ENCODE measurements around the gene PPP6R2.
"Not testable (repeated sequence)": the region's sequence is repeated elsewhere in the genome, so short reads cannot be mapped to it uniquely, and the experiment has no call there.

The PPP6R2 gene

GRCh38 chr22:50406416-50407170, 63.5 kb downstream of the PPP6R2 start:
- DNase-seq = no peak

- DNase-seq = no peak
Observed at GRCh38 chr22:50408311-50408710, 65.2 kb downstream of the PPP6R2 start.

GRCh38 chr22:50408954-50409353, 65.8 kb downstream of the PPP6R2 start:
- DNase-seq = not testable (repeated sequence)

DNA sequence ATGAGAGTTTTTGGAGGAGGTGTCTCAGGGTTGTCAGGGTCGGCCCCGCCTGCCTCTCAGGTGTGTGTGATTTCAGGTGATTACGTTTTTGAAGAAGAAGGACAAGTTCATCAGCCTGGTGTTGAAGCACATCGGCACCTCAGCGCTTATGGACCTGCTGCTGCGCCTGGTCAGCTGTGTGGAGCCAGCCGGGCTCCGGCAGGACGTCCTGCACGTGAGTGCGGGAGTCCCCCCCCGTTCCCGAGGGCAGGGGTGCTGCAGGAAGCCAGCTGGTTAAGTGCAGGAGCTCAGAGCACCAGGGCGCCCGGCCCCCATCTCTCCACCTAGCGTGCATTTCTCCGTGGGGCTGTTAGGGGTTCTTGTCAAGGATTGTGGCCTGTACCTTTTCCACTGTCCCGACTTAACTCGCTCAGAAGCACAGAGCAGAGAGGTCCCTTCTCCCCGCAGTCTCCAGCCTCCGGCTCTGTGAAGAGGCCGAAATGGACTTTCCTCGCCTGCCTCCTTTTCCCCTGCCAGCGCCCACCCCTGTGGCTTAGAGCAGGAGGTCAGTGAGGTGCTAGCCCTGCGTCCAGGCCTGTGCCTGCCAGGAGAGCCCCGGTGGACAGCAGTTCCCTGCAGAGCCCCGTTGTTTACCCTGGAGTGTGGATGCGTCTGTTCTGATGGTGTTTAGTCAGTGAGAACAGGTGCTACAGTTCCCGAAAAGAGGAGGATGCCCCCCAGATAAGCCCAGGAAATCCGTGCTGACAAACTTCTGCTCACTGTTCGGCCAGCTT, 71.5 kb downstream of the PPP6R2 start:
- no peak for DNase-seq

DNA sequence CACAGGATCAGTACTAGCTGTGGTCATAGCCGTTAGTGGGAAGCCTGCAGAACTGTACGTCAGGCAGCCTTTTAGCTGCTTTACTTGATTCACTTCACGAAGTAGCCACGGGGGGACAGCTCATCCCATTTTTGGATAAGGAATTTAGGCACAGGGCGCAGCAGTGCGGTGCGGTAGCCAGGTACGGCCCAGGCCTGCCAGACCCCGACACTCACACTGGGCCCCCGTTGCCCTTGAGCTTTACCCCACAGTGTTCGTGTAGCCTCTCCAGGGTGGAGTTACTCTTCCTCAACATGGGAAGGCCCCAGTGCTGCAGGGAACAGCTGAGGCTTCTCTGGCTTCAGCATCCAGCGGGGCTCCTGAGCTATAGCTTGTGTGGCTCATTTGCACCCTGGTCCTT, 72.3 kb downstream of the PPP6R2 start:
- DNase-seq = no peak

DNA sequence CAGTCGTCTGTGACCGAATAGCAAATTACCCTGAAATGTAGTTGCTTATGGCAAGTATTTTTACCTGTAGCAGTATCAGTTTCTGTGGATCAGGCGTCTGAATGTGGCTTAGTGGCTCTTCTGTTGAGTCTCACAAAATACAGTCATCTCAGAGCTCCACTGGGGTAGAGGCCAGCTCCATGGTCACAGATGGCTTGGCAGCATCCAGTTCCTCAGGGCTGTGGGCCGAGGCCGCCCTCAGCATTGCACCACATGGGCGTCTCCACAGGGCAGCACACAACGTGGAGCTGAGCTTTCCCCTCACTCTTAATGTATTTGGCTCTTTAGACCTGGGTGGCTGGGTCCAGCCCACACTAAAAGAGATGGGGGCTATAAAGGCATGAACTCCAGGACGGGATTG, 73.9 kb downstream of the PPP6R2 start:
- DNase-seq = no peak

DNA sequence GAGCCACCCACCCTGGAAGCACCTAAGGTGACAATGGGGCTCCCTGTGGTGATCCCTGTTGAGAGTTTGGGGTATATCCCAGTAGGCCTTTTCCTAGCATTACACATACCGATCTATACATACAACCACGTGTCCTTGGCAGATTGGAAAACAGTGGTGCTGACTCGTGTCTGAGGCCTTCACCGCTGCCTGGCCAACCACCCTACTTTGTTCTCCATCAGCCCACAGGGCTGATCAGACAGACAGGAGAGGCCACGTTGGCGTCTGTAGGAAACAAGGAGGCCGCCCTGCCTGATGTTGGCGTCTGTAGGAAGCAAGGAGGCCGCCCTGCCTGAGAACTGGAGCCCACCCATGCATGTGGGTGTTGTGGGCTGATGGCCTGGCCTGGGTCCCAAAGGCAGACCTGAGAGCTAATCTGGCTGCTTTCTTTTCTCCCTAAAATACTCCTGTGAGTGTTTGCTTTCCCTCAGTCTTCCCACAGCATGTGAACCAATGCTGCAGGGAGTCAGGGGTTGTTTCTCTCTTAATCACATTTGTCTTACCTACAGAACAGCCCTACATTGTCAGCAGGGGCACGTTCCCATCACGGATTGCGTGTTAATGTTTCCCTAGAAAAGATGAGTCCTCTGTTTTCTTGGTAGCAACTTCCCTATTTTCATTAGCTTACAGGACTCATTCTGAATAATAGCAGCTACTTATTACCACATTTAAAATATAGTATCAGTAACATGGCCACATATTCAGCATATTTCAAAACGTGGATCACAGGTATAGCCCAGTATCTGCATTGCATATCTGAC, 74.5 kb downstream of the PPP6R2 start:
- DNase-seq = no peak

DNA sequence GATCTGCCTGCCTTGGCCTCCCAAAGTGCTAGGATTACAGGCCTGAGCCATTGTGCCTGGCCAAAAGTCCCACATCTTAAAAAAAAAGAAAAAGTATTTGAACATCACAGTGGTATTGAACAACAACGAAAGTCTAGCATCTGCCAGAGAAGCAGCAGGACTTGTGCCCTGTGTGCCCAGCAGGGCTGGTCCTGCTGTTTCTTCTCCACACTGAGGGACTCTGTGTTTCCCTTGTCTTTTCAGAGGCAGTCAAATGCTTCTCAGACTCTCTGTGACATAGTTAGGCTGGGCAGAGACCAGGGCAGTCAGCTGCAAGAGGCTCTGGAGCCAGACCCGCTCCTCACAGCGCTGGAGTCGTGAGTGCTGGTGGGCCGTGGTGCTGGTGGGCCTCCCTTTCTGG, 75.5 kb downstream of the PPP6R2 start:
- no peak for DNase-seq

DNA sequence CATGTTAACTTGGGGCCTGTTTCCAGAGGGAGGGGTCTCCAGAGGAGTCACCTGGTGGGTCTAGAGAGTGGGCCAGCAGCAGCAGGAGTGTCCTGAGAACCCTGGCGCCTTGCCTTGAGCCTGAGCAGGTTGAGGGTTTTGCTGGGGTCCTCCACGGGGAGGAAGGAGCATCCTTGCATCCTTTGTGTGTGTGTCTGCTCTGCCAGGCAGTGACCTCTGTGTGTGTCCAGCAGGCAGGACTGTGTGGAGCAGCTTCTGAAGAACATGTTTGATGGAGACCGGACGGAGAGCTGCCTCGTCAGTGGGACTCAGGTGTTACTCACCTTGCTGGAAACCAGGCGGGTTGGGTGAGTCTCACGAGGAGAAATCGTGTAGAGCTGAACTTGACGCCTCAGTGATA, 76.0 kb downstream of the PPP6R2 start:
- DNase-seq = no peak

GRCh38 chr22:50420015-50420414, 76.9 kb downstream of the PPP6R2 start:
- no peak for DNase-seq

DNA sequence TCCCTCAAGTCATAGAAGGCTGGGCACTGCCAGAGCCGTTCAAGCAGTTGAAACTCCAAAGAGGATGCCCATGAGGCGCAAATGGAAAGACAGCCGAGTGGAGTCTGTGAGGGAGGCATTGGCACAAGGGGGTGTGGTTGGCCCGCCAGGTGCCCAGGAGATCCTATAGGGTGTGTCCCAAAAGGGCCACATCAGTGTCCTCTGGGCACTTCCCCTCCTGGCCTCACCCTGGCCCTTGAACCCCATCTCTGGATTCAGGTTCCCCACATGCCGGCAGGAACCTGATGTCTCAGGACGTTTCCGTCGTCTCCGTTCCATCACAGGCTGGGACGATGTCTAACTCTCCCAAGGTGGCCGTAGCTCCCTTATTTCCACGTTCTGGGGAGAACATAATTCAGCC, 77.5 kb downstream of the PPP6R2 start:
- no peak for DNase-seq

GRCh38 chr22:50422046-50422445, 78.9 kb downstream of the PPP6R2 start:
- DNase-seq = no peak

DNA sequence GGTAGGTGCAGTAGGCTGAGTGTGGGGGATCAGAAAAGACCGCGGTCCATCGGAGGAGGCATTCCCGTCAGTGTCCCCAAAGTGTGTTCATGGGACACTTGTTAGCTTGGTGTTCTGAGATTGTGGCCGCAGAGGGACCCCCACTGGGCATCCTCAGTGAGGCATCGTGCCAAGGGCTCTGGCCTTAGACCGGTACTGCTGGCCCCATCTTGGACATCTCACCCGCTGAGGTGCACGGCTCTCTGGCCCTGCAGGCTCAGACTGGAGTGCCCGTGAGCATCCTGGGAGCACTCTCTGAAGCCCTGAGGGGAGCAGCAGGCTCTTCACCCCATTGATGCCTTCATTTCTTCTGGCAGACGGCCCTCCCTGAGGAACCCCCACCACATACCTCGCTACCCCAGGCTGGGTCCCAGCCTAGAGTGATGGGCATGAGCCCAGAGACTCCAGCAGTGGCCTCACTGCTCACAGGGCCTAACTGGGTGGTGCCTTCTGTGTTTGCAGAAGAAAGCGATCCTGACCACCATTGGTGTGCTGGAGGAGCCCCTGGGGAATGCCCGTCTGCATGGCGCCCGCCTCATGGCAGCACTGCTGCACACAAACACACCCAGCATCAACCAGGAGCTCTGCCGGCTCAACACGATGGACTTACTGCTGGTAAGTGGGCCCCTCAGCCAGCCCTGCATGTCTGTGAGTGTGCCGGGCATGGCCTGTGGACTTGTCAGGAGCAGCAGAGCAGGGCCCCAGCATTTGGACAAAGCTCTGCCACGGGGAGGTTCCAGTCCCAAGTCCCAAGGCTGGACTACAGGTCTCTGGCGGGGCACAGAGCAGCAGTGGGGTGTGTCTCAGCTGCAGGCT, 80.1 kb downstream of the PPP6R2 start:
- no peak for DNase-seq

GRCh38 chr22:50423956-50424355, 80.8 kb downstream of the PPP6R2 start:
- no peak for DNase-seq

DNA sequence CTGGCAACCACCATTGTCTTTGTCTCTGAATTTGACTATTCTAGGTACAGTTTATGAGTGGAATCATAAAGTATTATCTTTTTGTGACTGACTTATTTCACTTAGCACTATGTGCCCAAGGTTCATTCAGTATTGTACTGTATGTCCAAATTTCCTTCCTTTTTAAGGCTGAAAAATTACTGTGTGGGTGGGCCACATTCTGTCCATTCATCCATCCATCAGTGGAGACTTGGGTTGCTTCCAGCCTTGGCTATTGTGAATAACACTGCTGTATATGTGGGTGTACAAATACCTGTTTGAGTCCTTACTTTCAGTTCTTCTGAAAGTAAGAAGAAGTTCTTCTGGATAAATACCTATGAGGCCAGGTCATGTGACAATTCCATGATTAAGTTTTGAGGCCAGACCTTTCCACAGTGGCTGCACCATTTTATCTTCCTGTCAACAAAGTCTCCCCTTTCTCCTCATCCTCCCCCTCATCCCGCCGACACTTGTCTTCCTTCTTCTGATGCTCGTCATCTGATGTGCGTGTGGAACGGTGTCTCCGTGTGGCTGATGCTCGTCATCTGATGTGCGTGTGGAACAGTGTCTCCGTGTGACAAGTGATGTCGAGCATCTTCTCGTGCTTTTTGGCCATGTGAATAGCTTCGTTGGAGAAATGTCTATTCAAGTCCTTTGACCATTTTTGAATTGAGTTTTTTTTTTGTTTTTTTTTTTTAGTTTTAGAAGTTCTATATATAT, 82.2 kb downstream of the PPP6R2 start:
- no peak for DNase-seq

DNA sequence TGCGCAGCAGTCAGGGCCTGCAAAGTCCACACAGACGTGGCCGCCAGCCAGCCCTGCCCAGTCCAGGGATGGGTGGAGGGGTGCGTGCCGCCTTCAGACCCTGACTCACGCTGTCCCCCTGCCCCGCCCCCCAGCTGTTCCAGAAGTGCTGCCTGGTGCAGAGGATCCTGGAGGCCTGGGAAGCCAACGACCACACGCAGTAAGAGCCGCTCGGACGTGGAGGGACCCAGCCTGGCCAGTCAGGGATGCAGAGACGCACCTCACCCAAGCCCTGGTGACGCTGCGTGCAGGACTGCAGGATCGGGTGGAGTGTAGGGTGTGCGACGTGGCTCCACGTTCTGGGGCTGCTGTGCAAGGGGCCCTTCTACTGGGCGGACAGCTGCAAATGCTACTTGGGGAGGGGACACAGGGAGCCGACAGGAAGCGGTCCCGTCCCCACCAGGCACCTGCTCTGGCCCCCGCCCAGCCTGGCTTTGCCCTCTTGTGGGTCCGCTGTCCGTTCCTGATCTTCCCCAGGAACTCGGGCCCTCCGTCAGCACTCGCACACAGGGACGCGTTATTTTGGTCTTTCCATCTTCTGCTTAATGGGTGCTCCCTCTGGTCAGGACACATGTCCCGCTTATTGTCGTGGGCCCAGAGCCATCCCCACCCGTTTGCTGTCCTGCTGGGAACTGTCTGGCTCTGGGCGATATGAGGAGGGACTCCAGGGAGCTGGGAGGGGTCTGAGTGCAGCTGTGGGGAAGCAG, 89.2 kb downstream of the PPP6R2 start:
- no peak for DNase-seq

DNA sequence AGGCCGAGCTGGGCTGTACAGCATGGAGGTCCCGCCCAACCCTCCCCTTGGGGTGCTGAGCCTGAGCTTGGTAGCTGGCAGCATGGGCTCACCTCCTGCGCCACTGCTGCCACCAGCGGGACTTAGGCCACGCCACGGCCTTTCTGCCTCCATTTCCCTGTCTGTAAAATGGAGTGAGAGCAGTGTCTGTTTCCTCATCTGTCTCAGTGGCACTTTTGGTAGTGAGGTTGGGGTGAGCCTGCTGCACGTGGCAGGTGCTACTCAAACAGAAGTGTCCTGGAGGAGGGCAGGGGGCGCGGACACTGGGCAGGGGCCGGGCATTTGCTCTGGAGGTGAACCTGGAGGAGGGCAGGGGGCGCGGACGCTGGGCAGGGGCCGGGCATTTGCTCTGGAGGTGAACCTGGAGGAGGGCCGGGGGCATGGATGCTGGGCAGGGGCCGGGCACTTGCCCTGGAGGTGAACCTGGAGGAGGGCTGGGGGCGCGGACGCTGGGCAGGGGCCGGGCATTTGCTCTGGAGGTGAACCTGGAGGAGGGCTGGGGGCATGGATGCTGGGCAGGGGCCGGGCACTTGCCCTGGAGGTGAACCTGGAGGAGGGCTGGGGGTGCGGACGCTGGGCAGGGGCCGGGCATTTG, 89.9 kb downstream of the PPP6R2 start:
- DNase-seq = not testable (repeated sequence)

- DNase-seq = no peak
Observed at GRCh38 chr22:50434849-50435248, 91.7 kb downstream of the PPP6R2 start.

- no peak for DNase-seq
Observed at GRCh38 chr22:50435291-50436014, 92.3 kb downstream of the PPP6R2 start.

Data from cortex of kidney (tissue), 1 donor.